B cell (primary cell): ENCODE data around the gene OR10G2.

ENCODE experiments used
- EZH2 ChIP-seq: IDR thresholded peaks from 2 replicates; pipeline ENCODE4 v1.6.1; 2012; ENCODE audit warnings: borderline replicate concordance, low read depth, mild to moderate bottlenecking, moderate library complexity, low read length; ENCODE audit not compliant: insufficient read depth, poor library complexity, severe bottlenecking
- TF ChIP-seq, protein P1 (sequence below): fragments of 200-600 bp; IDR thresholded peaks from one replicate; pipeline ENCODE4 v1.8.0; 2022; ENCODE audit warnings: antibody characterized with exemption, mild to moderate bottlenecking

DNA sequence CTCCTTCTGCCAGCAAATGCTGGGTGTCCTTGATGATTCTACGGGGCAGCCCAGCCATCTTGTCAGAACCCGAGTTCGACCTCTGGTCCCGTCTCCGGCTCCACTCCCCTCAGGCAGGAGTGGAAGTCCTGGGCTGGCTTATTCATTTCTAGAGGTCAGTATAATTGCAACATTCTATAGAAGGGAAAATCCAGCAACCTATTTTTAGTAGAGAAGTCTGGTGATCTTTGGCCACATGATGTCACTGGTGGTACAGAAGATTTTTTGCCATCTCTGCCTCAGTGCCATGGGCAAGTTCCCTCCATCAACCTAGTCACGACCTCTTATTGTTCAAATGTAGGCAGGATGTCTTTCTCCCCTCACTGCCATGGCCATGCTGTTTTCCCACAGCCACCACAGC is 22.4 kb downstream of the OR10G2 start:
- TF ChIP-seq, protein P1, sequence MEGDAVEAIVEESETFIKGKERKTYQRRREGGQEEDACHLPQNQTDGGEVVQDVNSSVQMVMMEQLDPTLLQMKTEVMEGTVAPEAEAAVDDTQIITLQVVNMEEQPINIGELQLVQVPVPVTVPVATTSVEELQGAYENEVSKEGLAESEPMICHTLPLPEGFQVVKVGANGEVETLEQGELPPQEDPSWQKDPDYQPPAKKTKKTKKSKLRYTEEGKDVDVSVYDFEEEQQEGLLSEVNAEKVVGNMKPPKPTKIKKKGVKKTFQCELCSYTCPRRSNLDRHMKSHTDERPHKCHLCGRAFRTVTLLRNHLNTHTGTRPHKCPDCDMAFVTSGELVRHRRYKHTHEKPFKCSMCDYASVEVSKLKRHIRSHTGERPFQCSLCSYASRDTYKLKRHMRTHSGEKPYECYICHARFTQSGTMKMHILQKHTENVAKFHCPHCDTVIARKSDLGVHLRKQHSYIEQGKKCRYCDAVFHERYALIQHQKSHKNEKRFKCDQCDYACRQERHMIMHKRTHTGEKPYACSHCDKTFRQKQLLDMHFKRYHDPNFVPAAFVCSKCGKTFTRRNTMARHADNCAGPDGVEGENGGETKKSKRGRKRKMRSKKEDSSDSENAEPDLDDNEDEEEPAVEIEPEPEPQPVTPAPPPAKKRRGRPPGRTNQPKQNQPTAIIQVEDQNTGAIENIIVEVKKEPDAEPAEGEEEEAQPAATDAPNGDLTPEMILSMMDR = no peak
- no peak for TF ChIP-seq EZH2
